Upper lobe of right lung (tissue), 1 donor: ENCODE results near the gene OTOP3. TPM values are rescaled to one million over a fixed set of nuclear protein-coding genes. Genes with fewer than 3 reads are reported as not detected.

Experiments
- ATAC-seq: fragments of 200-7000 bp; cut with Tn5 transposase; one replicate; pipeline ENCODE4 v1.9.1; 2020; ENCODE audit warnings: mild to moderate bottlenecking, moderate library complexity
- DNase-seq: peaks from one replicate; pipeline ENCODE4 v3.0.0-alpha.2; 2020
- H3K27ac ChIP-seq: fragments of 200-600 bp; one replicate; pipeline ENCODE4 v1.8.0; 2022
- H3K27me3 ChIP-seq: fragments of 200-600 bp; one replicate; pipeline ENCODE4 v1.8.0; 2022; ENCODE audit warnings: mild to moderate bottlenecking
- H3K36me3 ChIP-seq: fragments of 200-600 bp; one replicate; pipeline ENCODE4 v1.8.0; 2022
- H3K4me1 ChIP-seq: fragments of 200-600 bp; one replicate; pipeline ENCODE4 v1.8.0; 2022
- H3K4me3 ChIP-seq: fragments of 200-600 bp; one replicate; pipeline ENCODE4 v1.8.0; 2022; ENCODE audit warnings: mild to moderate bottlenecking
- H3K9me3 ChIP-seq: fragments of 200-600 bp; one replicate; pipeline ENCODE4 v1.8.0; 2022
- CTCF ChIP-seq: fragments of 200-600 bp; IDR thresholded peaks from one replicate; pipeline ENCODE4 v1.8.0; 2022; ENCODE audit warnings: antibody characterized with exemption
- intact Hi-C: fragments of 100-400 bp; cut with DNase I; formaldehyde crosslinking; loops from one replicate; pipeline ENCODE4 v1.11.0; 2022
- total RNA-seq: library from RNA; stranded (reverse); fragmentation: NEBNext Ultra II Directional; extraction: Animal tissue kit (Norgen Biotek cat#: 25700); gene quantifications from one replicate; pipeline ENCODE4 v1.2.1, GENCODE V29; 2021
- donor health status: DM: no; HTN: yes; CAD: no; lungs with severe emphysema.

OTOP3 gene
- total RNA-seq, 1 donor from 2014 or later = not detected

- TF ChIP-seq CTCF = no peak
- Histone ChIP-seq H3K27me3 (peaks cover 87% of the 10 kb centered on the region), H3K4me3 (peak within 1 kb of the TSS; percentile 38), H3K4me1 (peaks cover 20% of the 10 kb centered on the region), H3K27ac (no peak within 1 kb of the TSS), H3K36me3 (no peaks in the 10 kb centered on the region), H3K9me3 (no peaks in the 10 kb centered on the region)
- ATAC-seq = peak; percentile 8
- intact Hi-C loops = no loop called here
- no peak for DNase-seq
Observed at GRCh38 chr17:74922694-74923537, 12.8 kb upstream of the OTOP3 start, which contains the start of gene USH1G. USH1G (minus strand) TSS chr17:74923255; CDS start chr17:74923073, 182 bp downstream.

GRCh38 chr17:74923538-74924249 is 12.0 kb upstream of the OTOP3 start:
- intact Hi-C loops = no loop called here
- no peaks in the 10 kb centered on the region for H3K36me3 ChIP-seq
- TF ChIP-seq CTCF = peak; percentile 86
- no peaks in the 10 kb centered on the region for H3K9me3 ChIP-seq
- DNase-seq = peak; percentile 90
- H3K27ac ChIP-seq = no peak overlapping the region
- H3K27me3 ChIP-seq = peaks cover 83% of the 10 kb centered on the region
- peak; percentile 85 for ATAC-seq
- H3K4me1 ChIP-seq = peaks cover 20% of the 10 kb centered on the region
- H3K4me3 ChIP-seq = peak overlapping the region; percentile 38

- TF ChIP-seq CTCF = no peak
- intact Hi-C loops = no loop called here
- Histone ChIP-seq H3K4me1 (peaks cover 20% of the 10 kb centered on the region), H3K36me3 (no peaks in the 10 kb centered on the region), H3K9me3 (no peaks in the 10 kb centered on the region), H3K27me3 (peaks cover 81% of the 10 kb centered on the region), H3K27ac (no peak within 1 kb of the TSS), H3K4me3 (peak within 1 kb of the TSS; percentile 38)
- DNase-seq = peak; percentile 71
- peak; percentile 55 for ATAC-seq
Observed at GRCh38 chr17:74924250-74924948, 11.3 kb upstream of the OTOP3 start, which contains the start of gene OTOP2. OTOP2 (plus strand) TSS chr17:74924273; CDS start chr17:74924633, 360 bp downstream.

- DNase-seq = no peak
- peaks cover 72% of the 10 kb centered on the region for H3K27me3 ChIP-seq
- intact Hi-C loops = no loop called here
Observed at GRCh38 chr17:74925242-74925641, 10.5 kb upstream of the OTOP3 start.

More at GRCh38 chr17:74925242-74925641, 10.5 kb upstream of the OTOP3 start:
- no peaks in the 10 kb centered on the region for H3K9me3 ChIP-seq
- no peak for ATAC-seq
- H3K4me3 ChIP-seq = no peak overlapping the region
- peaks cover 20% of the 10 kb centered on the region for H3K4me1 ChIP-seq
- no peak overlapping the region for H3K27ac ChIP-seq
- no peak for TF ChIP-seq CTCF
- no peaks in the 10 kb centered on the region for H3K36me3 ChIP-seq
